ENCODE results near the gene SEC23B.

Gene SEC23B

DNA sequence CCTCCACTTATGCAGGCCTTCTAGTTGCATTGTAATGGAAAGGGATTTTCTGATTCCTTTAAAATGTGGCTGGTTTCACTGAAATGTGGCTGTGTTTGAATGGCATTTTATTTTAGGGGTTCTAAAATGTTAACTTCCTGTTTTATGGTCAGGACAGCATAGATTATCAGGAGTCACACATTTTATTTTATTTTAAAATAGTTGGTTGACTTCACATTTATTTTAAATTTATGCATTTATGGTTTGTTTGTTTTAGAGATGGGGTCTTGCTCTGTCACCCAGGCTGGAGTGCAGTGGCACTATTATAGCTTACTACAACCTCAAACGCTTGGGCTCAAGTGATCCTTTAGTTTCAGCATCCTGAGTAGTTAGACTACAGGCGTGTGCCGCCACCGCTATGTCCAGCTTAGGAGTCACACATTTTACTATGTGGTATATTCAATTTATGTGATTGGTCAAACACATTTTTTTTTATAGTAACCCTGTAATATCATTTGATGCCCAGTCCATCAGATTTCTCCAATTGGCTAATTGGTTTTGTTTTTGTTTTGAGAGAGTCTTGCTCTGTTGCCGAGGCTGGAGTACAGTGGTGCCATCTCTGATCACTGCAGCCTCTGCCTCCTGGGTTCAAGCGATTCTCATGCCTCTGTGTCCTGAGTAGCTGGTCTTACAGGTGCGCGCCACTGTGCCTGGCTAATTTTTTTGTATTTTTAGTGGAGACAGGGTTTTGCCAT lies 82.4 kb downstream of the SEC23B start:
- no peak for DNase-seq

DNA sequence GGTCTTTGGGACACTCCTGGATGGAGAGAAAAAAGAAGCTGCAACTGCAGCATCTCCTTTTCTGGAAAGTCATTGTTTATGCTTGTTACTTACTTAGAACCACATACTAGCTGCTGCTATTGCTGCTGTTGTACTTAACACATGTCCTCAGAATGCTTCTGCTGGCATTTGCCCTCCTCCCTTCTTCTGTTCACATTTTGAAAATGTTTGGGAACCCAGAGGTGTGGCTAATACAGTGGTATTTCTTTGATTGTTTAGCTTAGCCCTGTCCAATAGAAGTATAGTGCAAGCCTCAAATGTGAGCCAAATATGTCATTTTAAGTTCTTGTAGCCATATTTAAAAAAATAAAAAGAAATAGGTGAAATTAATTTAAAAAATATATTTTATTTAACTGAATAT lies 88.5 kb downstream of the SEC23B start:
- DNase-seq, result no peak

DNA sequence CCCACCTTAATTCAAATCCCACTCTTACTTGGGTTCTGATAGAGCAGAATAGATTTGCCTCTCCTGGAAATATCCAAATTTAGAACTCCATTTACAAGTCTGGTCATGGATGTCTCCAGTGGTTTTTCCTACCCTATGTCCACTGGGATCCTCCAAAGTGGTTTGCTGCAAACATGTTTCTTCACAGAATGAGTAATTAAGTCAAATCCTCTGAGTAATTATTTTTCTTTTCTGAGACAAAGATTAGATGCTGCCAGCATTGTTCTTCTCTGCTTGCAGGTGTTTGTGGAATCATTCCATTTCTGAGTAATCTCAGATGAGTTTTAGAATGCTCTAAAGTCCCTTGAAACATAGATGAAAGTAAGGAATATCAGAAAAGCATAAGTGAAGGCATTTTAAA lies 102.0 kb downstream of the SEC23B start:
- DNase-seq, result no peak

All from NCI-H2029 (cell line).